Inferior parietal cortex (tissue), 1 donor: Measurements from ENCODE around the gene CTSZ.
"Not testable (repeated sequence)": the region's sequence is repeated elsewhere in the genome, so short reads cannot be mapped to it uniquely, and the experiment has no call there.

ENCODE experiments used
- DNase-seq: peaks from one replicate; pipeline ENCODE4 v3.0.0-alpha.2; 2016; ENCODE audit errors: extremely low spot score

CTSZ gene

DNA sequence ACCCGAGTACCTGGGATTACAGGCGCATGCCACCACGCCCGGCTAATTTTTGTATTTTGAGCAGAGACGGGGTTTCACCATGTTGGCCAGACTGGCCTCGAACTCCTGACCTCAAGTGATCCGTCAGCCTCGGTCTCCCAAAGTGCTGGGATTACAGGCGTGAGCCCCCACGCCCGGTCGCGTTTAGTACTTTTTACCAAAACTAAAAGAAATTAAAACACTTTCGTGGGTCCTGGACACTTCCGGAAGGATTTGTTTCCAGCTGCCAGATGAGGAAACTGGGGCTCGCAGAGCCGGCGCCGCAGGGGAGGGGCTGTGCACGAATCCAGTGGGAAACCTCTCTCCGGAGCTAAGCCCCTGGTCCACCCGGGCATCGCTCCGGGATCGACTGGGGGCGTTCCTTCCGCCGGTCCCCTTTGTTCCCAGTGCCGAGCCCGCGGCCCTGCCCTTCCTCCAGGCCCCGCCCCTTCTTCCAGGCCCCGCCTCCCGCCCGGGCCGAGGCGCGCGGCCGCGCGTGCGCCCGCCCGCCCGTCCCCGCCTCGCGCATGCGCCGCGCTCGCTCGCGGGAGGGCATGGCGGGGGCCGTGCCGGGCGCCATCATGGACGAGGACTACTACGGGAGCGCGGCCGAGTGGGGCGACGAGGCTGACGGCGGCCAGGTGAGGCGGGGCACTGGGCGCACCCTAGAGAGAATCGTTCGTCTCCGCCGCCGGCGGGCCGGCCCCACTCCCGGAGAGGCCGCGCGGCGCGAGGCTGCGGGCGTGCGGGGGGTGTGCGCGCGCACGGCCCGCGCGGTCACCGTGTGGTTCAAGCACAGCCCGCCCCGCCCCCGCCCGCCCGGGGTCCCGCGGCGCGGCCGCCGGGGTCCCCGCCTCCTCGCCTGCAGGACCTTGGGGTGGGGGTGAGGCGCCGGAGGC lies 26.1 kb downstream of the CTSZ start, which contains the start of gene NELFCD:
Gene NELFCD (plus strand): TSS at position 546 of the 917 bp plus-strand sequence. CDS start 54 bp downstream, at position 600.
- DNase-seq: peak; percentile 66

DNA sequence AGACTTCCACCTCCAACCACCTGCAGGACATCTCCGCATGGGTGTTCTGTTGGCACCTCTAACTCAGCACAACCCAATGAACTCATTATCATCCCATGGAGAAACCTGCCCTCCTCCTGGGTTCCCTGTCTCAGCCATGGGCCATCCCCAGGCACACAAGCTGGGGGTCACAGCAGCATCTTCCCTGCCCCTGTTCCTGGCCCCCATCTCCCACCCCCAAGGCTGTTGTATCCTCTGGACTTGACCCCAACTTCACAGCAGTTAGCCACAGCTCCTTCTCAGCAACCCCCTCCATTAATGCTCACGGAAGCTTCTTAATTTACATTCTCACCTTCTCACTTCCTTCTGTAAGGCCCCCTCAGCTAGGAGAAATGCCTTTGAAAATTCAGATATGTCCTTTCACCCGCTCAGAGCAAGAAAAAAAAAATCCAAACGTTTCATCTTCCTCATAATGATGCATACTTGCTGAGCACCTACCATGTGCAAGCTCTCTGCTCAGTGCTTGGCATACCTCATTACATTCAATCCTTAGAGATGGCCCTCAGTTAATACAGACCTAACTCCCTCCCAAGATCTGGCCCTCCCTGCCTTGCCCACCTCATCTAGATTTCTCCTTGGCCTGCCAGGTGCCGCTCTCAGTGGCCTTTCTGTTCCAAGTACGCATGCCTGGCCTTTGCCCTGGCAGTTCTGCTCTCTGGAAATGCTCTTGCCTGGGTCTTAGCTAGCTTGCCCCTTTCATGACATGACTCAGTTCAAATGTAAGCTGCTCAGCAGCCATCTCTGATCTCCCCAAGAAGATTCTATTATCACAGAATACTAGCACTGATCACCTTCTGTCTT lies 28.5 kb downstream of the CTSZ start:
- no peak for DNase-seq

DNA sequence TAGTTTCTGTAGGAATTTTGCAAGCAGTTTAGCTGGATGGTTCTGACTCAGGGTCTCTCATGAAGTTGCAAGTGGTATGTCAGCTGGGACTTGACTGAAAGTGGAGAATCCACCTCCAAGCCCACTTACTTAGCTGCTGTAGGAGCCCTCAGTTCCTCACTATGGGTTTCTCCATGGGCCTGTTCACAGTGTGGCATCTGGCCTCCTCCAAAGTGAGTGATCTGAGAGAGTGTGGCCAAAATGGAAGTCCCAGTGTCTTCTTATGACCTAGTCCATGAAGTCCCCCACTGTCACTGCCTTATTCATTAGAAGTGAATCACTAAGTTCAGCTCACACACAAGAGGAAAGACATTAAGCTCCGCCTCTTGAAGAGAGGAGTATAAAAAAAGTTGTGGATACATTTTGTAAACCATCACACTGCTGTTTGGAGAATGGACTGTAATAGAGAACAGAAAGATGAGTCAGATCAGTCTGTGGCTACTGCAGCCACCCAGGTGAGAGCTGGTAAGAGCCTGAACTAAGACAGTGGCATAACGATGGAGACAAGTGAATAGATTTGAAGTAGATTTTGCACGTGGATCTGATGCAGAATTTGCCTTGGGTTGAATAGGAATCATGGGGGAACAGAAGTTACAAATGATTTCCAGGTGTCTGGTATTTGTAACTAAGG lies 30.9 kb downstream of the CTSZ start:
- no peak for DNase-seq

DNA sequence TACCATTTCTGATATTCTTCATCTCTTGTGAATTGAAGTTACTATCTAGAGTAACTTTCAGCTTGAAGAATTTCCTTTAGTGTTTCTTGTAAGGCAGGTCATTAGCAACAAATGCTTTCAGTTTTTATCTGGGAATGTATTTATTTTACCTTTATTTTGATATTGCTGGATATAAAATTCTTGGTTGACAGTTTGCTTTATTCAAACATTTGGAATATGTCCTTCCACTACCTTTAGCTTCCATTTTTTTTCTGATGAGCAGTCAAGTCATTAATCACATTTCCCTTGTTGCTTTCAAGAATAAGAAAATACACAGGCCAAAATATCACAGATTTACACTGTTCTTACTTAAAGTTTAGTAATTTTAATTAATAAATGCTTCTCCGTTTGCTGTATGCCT lies 31.7 kb downstream of the CTSZ start:
- no peak for DNase-seq

DNA sequence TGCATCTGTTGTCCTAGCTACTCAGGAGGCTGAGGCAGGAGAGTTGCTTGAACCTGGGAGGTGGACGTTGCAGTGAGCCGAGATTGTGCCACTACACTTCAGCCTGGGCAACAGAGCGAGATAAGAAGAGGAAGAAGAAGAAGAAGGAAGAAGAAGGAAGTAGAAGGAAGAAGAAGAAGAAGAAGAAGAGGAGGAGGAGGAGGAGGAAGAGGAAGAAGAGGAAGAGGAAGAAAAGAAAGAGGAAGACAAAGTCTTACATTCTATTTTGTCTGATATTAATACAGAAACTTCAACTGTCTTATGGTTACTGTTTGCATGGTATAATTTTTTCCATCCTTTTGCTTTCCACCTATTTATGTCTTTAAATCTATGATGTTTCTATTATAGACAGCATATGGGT lies 33.2 kb downstream of the CTSZ start:
- DNase-seq: no peak

DNA sequence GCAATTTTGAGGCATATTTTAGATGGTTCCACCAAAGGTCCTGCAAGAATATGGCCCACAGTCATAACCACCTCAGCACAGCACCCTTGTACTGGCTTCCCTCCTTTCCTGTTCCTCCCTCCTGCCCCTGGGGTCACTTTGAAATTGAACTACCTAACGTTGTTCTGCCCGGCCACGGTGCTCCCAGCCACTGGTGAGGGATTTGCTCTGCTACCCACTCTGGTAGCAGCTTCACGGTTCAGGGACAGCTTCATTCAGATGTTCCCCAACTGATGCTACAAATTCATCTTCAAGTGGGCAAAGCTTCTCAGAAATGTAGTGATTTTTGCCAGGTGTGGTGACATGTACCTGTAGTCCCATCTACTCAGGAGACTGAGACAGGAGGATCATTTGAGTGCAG lies 33.9 kb downstream of the CTSZ start:
- no peak for DNase-seq

DNA sequence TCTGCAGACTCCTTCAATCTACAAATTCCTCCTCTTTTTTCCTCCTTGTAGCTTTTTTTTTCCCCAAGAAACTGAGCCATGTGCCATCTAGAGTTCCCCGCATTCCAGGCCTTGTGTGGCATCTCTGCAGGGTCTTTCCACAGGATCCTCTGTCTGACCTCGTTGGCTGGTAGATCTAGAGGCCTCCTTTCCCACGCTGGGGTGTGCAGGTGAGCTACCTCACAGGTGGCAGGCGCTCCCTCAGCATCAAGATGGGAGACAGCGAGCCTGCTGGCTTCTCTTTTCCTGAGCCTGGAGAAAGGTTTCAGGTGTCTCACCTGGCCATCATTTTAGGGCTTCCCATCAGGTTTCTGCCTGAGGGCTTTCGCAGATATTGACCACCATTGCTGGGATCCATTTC lies 35.6 kb downstream of the CTSZ start:
- no peak for DNase-seq

DNA sequence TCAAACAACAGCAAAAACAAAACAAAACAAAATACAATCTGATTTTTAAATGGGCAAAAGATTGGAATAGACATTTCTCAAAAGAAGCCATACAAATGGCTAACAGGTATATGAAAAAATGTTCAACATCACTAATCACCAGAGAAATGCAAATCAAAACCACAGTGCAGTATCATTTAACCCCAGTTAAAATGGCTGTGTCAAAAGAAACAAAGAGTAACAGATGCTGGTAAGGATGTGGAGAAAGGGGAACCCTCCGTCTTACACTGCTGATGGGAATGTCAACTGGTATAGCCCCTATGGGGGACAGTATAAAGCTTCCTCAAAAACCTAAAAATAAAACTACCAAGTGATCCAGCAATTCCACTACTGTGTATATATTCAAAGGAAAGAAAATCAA lies 36.9 kb downstream of the CTSZ start:
- no peak for DNase-seq

DNA sequence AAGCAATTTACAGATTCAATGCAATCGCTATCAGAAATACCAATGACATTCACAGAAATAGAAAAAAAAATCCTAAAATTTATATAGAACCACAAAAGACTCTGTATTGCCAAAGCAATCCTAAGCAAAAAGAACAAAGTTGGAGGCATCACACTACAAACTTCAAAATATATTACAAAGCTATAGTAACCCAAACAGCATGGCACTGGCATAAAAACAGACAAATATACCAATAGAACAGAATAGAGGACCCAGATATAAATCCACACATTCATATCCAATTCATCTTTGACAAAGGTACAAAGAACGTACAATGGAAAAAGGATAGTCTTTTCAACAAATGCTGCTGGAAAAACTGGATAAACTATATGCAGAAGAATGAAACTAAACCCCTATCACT lies 37.6 kb downstream of the CTSZ start:
- no peak for DNase-seq

DNA sequence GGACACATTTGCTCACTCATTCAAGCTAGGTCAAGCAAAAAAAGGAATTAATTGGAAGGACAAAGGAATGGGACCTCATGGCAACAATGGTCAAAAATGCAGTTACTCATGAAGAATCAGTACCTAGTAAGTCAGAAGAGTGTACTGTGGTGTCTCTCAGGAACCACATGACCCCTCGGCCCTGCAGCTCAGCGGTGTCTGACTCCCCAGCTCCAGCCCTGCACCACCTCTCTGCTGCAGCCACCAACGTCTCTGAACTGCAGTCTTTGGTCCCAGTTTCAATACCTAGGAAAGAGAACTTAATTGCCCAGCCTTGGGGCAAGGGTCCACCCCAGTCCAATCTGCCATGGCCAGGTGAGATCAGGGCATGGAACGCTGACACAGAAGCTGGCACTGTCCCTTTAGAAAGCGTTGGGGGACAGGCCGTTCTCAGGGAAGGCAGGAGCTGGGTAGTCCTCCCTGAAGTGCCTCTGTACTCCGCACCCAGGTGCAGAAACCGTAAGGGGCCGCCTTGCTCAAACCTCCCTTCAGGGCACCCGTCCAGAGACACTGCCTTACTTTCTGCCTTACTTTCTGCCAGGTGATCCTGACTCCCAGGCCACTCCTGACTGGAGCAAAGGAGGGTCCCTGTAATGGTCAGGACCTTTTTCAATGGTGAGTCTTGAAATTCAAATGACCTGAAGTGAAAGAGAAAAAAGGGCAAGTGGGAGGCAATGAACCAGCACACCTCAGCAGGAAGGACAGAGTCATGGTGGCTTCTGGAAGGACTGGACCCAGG lies 39.2 kb downstream of the CTSZ start:
- DNase-seq: no peak

DNA sequence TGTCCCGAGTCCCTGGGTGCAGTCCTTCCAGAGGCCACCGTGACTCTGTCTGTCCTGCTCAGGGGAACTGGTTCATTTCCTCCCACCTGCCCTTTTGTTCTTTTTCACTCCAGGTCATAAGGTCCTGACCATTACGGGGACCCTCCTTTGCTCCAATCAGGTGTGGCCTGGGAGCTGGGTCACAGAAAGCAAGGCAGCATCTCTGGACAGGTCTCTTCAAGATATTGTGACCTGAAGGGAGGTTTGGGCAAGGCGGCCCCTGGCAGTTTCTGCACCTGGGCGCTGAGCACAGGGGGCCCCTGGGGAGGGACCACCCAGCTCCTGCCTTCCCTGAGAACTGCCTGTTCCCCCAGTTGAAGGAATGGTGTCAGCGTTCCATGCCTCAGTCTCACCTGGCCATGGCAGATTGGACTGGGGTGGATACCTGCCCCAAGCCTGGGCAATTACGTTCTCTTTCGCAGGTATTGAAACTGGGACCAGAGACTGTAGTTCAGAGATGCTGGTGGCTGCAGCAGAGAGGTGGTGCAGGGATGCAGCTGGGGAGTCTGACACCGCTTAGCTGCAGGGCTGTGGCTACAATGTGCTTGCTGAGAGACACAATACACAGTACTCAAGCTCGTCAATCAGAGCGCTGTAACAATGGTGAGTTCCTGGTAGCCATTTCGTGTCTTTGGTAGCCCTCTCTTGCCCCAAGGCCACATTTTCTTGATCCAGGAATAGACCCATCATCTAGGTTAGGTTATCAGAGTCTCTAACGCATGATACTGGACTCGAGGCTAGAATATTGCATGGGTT lies 41.6 kb downstream of the CTSZ start:
- no peak for DNase-seq

DNA sequence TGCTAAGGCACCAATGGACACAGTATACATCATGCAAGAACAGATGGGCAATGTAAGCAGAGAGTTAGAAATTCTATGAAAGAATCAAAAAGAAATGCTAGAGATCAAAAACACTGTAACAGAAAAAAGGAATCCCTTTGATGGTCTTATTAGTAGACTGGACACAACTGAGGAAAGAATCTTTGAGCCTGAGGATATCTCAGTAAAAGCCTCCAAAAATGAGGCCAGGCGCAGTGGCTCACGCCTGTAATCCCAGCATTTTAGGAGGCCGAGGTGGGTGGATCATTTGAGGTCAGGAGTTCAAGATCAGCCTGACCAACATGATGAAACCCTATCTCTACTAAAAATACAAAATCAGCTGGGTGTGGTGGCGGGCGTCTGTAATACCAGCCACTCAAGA lies 43.1 kb downstream of the CTSZ start:
- DNase-seq: not testable (repeated sequence)

DNA sequence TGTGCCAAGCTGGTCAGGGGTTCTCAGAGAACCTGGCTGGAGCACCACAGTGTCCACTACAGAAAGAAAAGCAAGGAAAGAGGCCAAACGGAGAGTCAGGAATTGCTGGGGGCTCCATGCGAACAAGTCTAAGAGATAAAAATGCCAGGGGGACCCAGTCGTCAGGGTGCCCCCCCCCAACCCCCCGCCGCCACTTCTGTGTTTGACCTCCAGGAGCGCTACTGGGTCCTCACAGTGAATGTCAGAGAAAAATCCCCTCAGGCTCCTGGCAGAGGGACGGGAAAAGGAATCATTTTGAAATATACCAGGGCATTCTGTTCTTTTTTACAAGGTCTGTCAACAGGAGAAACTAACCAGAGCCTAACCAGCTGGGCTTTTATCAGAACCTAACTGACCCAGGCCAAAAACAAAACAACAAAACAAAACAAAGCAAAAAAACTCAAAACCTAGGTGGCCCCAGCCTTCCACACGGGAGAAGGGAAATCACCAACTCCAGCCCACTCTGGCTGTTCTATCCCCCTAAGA lies 43.9 kb downstream of the CTSZ start:
- DNase-seq: no peak

DNA sequence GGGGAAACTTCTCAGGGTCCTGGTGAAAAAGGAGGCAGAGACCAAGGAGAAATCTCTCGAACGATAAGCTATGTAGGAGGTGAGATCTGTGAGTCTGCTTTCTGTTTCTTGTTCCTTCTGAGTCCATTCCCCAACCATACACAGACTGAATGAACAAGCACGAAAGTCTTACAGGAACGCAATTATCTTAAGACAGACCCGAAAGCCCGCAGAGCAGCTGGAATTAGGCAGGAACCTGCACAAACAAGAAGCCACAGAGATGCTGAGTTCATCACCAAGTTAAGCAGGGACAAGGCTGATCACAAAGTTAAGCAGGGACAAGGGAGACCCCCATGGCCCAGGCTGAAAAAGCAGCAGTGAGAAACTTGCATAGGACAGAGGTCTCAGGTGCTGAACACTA lies 47.4 kb downstream of the CTSZ start:
- DNase-seq: no peak

DNA sequence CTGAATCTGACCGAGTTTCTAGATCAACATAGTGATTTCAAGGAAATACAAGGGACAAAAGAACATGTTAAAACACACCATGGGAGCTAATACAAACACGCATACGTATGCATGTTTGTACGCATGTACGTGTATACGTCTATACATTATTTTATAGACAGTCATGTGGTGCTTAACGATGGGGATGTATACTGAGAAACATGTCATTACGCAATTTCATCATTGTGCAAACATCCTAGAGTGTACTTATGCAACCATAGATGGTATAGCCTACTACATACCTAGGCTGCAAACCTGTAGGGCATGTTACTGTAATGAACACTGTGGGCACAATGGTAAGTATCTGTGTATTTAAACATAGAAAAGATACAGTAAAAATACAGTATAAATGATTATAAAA lies 51.0 kb downstream of the CTSZ start:
- no peak for DNase-seq

DNA sequence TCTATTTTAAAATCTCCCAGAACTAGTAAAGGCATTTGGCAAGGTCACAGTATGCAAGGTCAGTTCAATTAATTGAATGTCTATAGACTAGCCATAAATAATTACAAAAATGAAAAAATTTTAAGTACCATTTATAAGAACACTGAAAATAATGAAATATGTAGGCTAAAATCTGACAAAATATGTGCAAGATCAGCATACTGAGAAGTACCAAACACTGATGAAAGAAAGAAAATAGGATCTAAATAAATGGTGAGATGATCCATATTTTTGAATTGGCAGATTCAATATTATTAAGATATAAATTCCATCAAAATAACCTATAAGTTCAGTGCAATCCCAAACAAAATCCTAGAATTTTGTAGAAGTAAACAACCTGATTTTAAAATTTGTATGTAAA lies 54.0 kb downstream of the CTSZ start:
- no peak for DNase-seq

DNA sequence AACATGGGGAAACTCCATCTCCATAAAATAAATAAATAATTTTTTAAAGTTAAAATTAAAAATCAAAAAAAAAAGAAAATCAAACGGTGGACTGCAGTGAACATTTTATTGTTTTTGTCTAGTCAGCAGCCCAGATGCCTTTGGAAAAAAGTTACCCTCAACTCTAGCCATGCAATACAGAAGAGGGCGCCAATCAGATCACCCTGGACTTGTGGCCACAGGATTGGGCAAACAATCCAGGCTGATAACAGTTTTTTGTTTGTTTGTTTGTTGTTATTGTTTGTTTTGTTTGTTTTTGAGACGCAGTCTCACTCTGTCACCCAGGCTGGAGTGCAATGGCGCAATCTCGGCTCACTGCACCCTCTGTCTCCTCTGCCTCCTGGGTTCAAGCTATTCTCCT lies 56.5 kb downstream of the CTSZ start:
- DNase-seq: no peak

DNA sequence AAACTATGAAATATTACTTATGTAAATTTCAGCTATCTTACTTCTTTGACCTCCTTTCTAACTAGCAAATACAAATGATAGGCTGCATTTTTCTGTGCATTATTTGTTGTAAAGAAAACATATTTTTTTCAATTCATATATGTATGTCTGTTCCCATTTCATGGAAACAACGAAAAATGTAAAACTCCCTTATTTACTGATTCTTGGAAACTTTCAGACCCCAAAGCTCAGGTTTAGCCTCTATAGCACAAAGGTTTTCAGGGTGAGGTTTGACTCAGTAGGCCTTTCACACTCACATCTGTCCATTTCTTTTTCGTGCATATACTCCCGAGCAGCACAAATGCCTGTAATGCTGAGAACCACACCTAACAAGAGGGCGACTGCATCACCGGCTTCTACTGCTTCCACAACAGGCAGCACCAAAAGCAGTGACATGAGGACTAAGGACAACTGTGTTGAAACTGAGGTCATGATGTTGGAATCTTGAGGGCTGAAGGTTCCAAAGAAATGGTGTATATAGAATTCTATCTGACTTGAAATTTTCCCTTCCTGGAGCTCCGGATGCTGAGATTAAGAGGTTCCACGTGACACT lies 59.2 kb downstream of the CTSZ start:
- DNase-seq: not testable (repeated sequence)

DNA sequence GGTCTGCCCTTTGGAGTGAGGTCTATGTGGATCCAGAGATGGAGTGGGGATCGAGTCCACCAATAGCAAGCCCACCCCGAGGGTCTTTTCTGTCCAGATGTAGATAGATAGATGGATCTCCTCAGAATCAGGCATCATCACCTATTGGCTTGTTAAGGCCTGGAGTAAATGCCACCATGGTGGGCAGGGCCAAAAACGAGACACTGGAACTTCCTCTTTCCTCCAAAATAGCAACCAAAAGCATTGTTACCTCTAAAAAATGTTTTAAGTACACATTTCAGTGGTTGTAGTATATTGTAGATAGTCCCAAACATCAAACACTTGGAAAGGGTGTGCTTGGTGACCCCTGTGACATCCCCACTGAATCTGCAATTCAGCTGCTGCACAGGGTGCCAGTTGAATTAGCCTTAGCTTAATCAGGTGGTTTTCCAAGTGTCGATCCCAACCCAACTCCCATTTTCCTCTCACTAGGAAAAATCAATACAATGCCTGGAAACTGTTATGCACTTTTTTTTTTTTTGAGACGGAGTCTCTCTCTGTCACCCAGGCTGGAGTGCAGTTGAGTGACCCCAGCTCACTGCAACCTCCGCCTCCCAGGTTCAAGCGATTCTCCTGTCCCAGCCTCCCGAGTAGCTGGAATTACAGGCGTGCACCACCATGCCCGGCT lies 61.0 kb downstream of the CTSZ start:
- DNase-seq: no peak
